GM19351 (cell line): ENCODE data around the gene RALGPS2.
"Not testable (repeated sequence)": the region's sequence is repeated elsewhere in the genome, so short reads cannot be mapped to it uniquely, and the experiment has no call there.

Experiments used
- ATAC-seq: cut with Tn5 transposase; IDR thresholded peaks from one replicate; pipeline ENCODE4 v1.9.1; 2021; ENCODE audit warnings: mild to moderate bottlenecking, moderate library complexity; ENCODE audit not compliant: unreplicated experiment

RALGPS2 gene

GRCh38 chr1:178724376-178724727 is 692 bp upstream of the RALGPS2 start:
- no peak for ATAC-seq

DNA sequence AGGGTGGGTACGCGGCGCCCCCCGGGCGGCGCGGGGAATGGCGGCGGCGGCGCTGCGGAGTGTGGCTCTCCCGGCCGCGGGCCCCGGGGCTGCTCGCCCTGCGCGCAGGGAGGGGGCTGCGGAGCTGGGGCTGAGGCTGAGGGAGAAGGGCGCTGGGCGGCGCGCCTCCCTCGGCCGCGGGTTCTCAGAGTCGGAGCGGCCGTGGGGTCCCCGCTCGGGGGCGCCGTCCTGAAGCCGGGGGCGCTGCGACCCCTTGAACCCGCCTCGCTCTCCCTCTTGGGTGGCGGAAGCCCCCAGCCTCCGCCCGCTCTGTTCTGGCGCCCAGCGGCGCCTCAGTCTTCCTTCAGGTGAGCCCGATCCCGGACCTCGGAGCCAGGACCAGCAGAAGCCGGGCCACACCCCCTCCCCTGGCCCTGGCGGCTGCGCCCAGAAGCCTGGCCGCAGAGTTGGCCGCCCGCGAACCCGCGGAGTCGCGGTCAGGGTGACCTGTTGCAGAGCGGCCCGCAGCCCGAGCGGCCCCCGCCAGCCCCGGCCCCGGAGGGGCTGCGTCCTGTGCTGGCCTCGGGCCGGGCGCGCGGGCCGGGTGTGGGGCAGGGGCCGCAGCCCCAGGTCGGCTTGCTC is 532 bp downstream of the RALGPS2 start:
- peak; percentile 32 for ATAC-seq

GRCh38 chr1:178726087-178726517 is 1.1 kb downstream of the RALGPS2 start:
- peak; percentile 56 for ATAC-seq

DNA sequence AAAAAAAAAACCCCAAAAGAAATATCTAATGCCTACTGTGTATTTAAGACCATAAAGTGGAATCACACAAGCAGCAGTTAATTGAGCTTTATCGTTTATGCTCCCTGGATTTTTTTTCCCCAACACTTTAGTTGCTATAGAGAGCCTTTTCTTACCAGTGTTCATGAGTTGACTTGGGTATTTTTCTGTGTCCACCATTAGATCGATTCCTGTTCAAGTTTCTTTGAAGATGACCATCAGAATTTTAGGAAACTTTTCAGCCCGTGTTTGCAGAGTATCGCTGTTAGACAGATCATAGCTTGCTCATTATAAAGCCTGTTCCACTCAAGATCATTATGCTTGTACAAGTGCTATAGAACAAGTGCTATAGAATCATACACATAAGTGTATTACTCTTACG is 1.5 kb downstream of the RALGPS2 start:
- ATAC-seq: no peak

DNA sequence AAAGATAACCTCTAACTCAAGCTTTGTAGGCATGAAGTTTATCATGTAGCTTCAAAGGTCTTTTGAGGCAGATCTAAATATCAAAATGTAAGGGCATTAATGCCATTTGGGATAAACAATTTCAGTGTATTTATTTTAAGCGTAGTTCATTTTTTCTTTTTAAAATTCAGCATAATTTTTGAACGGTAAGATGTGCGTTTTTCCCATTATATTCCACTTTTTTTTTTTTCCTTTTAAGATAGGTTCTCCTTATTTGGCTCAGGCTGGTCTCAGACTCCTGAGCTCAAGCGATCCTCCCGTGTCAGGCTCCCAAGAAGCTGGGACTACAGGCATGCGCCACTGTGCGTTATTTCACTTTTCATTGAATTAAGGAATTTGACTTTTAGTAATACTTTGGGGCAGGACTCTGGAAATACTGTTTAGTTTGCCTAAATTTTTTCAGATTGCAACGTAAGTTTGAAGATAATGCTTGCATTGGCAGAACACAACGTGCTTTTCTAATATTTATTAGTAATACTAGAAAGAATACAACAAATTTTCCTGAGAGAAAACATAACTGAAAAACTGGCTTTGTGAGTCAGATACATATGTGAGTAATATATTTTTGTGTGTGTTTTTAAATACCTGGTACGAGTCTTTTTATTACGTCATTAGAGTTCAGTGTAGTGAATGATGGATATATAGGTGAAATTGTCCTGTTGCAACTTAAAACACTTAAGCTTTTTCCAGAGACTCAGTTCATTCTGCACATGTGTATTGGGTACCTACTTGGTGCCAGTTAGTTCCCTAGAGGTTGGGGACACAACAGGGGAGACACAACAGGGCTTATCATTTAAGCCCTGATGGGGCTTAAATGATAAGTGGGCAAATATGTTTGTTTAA is 2.2 kb downstream of the RALGPS2 start:
- ATAC-seq: no peak

DNA sequence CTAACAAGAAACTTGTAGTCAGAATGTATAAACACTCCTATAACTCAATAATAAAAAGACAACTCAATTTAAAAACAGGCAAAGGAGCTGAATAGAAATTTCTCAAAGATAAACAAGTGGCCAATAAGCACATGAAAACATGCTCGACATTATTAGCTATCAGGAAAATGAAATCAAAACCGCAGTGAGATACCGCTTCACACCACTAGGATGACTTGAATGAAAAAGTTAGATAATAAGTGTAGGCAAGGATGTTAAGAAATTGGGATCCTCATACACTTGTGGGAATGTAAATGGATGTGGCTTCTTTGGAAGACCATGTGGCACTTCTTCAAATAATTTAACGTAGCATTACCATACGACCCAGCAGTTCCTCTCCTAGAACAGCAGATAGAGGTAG is 8.9 kb downstream of the RALGPS2 start:
- no peak for ATAC-seq

DNA sequence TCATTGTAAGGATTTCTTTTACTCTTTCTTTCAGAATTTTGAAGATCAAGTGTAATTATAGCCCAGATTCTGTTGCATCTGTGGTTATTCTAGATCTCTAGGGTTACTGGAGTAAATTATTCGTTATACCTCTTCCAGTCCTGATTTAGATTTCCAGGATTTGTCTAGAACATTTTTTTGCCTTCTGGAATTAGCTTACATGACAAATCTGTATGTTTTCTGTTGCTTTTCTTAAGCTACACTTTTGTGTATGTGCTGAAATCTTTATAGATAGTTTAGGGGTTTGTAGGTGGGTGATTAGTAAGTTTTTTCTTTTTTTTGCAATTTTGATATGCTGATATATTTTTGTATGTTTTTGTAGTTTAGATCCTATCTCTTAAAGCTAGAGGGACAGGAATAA is 13.7 kb downstream of the RALGPS2 start:
- no peak for ATAC-seq

GRCh38 chr1:178739285-178740045 is 14.4 kb downstream of the RALGPS2 start:
- no peak for ATAC-seq

DNA sequence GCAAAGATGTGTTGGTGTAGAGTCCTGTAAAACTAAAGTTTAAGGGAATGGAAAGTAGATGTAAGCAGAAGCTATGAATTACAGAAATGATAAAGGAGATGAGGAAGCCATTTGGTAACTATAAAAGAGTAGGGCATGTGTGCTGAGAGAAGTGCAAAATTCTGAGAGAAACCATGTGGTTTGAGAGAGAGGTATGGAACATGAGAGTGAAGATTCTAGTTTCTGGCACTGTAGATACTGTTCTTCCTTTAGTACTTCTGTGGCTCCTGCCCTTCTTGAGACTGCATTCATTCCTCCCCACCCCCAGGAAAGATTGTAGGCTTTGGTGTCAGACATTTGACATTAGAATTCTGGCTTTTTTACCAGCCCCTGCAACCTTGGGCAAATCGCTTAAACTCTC is 15.4 kb downstream of the RALGPS2 start:
- no peak for ATAC-seq

GRCh38 chr1:178740924-178741323 is 15.9 kb downstream of the RALGPS2 start:
- ATAC-seq: no peak

DNA sequence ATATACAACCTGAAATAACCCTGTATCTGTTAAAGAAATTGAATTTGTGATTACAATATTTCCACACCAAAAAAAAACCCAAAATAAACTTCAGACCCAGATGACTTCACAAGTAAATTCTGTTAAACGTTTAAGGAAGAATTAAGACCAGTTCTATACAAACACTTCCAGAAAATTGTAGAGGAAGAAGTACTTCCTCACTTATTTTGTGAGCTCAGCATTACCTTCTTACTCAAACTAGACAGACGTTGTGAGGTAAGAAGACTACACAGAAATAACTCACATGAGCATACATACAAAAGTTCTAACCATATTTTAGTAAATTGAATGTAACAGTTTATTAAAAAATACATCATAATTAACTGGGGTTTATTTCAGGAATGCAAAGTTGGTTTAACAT is 18.8 kb downstream of the RALGPS2 start:
- no peak for ATAC-seq

DNA sequence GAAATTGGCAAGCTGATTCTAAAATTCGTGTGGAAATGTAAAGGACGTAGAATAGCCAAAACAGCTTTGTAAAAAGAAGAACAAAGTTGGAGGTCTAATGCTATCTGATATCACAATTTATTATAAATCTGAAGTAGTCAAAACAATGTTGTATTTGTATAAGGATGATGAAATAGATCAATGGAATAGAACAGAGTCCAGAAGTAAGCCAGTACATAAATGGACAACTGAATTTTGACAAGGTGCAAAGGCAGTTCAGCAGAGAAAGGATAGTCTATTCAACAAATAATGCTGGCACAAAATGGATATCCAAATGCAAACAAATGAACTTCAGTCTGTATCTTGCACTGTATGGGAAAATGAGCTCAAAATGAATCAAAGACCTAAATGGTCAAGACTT is 20.2 kb downstream of the RALGPS2 start:
- ATAC-seq: no peak

GRCh38 chr1:178746345-178746744 is 21.3 kb downstream of the RALGPS2 start:
- no peak for ATAC-seq

GRCh38 chr1:178747361-178747760 is 22.3 kb downstream of the RALGPS2 start:
- ATAC-seq: not testable (repeated sequence)

DNA sequence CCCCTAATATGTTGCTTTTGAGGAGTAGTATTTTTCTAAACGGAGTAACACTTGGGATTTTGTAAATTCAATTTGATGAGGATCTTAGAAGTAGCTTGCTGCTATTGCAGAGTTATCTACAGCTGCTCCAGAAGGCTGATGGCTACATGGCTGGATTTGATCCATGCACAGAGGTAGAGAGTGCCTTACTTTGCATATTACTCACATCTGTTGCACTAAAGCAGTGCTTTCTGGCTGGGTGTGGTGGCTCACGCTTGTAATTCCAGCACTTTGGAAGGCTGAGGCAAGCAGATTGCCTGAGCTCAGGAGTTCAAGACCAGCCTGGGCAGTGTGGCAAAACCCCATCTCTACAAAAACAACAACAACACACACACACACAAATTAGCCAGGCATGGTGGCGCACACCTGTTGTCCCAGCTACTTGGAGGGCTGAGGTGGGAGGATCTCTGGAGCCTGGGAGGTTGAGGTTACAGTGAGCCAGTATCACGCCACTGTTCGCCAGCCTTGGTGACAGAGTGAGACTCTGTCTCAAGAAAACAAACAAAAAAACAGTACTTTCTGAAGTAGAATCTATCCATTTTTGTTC is 24.6 kb downstream of the RALGPS2 start:
- ATAC-seq: no peak

DNA sequence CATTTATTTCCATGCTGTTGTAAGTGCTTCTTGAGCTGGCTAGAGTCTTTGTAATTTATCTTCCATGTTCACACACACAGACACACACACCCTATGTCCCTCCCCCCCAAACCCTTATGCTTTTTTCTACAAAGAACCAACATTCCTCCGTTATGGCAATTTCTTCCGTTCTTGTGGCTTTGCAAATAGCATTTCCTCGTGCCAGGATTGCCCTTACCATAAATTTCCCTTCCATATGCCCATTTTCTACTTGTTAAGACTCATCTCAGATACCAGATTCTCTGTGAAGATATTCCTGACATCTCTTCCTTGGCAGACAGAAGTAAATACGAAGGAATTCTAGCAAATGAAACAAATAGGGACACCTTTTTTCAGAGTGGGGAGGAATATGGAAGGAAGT is 26.0 kb downstream of the RALGPS2 start:
- ATAC-seq: no peak

DNA sequence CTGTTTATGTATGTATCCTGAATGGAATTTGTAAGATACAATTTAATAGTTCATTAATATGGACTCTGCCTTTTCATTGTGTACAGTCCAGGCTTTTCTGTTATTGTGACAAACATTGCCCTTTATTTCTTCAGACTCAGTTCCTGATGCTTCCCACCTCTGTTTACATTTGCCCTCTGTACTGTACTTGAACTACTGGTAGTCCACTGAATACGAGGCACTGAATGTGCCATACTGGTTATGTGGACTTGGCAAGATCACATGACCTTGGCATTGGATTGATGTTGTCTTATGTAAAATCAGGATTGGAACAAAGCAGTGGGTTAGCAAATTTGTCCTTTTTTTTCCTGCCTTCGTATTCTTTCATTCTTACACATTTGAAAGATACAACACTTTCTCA is 27.8 kb downstream of the RALGPS2 start:
- ATAC-seq: no peak

DNA sequence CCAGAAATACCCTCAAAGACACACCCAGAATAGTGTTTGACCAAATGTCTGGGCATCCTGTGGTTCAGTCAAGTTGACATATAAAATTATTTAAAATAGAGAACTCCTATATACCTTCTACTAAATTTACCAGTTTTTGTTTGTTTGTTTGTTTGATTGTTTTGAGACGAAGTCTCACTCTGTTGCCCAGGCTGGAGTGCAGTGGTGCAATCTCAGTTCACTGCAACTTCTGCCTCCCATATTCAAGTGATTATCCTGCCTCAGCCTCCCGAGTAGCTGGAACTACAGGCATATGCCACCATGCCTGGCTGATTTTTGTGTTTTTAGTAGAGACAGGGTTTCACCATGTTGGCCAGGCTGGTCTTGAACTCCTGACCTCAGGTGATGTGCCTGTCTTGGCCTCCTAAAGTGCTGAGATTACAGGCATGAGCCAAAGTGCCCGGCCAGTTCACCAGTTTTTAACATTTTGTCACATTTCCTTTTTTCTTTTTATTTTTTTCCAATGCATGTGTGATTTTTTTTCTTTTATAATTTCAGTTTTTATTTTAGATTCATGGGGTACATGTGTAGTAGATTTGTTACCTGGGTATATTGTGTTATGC is 29.7 kb downstream of the RALGPS2 start:
- ATAC-seq: not testable (repeated sequence)

- ATAC-seq: peak; percentile 72
Measured at GRCh38 chr1:178768423-178768822, 43.4 kb downstream of the RALGPS2 start.

- no peak for ATAC-seq
Measured at GRCh38 chr1:178772952-178773351, 47.9 kb downstream of the RALGPS2 start.

GRCh38 chr1:178774263-178774662 is 49.2 kb downstream of the RALGPS2 start:
- no peak for ATAC-seq
